Measurements from ENCODE around the gene PLIN5.

DNA sequence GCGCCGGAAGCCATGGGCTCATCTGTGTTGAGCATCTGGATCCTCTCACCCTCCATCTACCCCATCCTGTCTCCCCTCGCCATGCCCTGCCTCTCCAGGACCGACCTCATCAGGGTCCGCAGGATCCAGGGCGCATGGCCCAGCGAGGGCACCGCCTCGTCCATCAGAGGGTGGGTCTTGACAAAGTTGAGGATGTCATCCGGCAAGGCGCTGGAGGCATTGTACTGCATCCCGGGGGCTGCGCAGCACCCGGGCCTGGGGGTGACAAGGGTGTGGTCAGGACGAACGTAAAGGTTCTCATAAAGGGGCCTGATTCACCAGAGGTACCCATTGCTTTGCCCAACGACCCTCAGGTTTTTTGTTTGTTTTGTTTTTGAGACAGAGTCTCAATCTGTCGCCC is 15.0 kb upstream of the PLIN5 start:
- TF ChIP-seq, protein P1, sequence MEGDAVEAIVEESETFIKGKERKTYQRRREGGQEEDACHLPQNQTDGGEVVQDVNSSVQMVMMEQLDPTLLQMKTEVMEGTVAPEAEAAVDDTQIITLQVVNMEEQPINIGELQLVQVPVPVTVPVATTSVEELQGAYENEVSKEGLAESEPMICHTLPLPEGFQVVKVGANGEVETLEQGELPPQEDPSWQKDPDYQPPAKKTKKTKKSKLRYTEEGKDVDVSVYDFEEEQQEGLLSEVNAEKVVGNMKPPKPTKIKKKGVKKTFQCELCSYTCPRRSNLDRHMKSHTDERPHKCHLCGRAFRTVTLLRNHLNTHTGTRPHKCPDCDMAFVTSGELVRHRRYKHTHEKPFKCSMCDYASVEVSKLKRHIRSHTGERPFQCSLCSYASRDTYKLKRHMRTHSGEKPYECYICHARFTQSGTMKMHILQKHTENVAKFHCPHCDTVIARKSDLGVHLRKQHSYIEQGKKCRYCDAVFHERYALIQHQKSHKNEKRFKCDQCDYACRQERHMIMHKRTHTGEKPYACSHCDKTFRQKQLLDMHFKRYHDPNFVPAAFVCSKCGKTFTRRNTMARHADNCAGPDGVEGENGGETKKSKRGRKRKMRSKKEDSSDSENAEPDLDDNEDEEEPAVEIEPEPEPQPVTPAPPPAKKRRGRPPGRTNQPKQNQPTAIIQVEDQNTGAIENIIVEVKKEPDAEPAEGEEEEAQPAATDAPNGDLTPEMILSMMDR (IDR thresholded peaks at IDR 0.05; ENCODE audit: low read depth, low read length) = no peak
- no peak for TF ChIP-seq MAX (IDR thresholded peaks at IDR 0.05; ENCODE audit: low read depth, low read length)
- no peak for TF ChIP-seq POLR2A (IDR thresholded peaks at IDR 0.05; ENCODE audit: extremely low read depth, insufficient read length)
